DOHH2 (cell line): Measurements from ENCODE around the gene GATA6.

Experiments used
- CTCF ChIP-seq: fragments of 200-600 bp; sonication (generic); IDR thresholded peaks from one replicate; pipeline ENCODE4 v1.5.1; 2014; ENCODE audit warnings: antibody characterized with exemption, mild to moderate bottlenecking, low read depth, low read length; ENCODE audit not compliant: poor library complexity, severe bottlenecking
- EZH2phosphoT487 ChIP-seq: fragments of 200-600 bp; sonication (generic); IDR thresholded peaks from 2 replicates; pipeline ENCODE4 v1.6.1; 2017; ENCODE audit warnings: borderline replicate concordance, mild to moderate bottlenecking, antibody characterized with exemption, low read length, moderate library complexity, mixed read lengths

GRCh38 chr18:22179631-22180030 lies 10.2 kb downstream of the GATA6 start:
- TF ChIP-seq CTCF (no peak), EZH2phosphoT487 (no peak)
